Omental fat pad (tissue), 4 donors: Measurements from ENCODE around the gene INPP5A. TPM values are rescaled to one million over a fixed set of nuclear protein-coding genes. Genes with fewer than 3 reads are reported as not detected.
"Not testable (repeated sequence)": the region's sequence is repeated elsewhere in the genome, so short reads cannot be mapped to it uniquely, and the experiment has no call there.

ENCODE experiments used
- ATAC-seq: fragments of 150-250 bp; one replicate; pipeline ENCODE4 v1.9.1; 2016; ENCODE audit warnings: mild to moderate bottlenecking, moderate library complexity; ENCODE audit not compliant: low FRiP score
- DNase-seq: peaks from one replicate; pipeline ENCODE4 v3.0.0-alpha.2; 2019; ENCODE audit warnings: low spot score
- total RNA-seq, 4 donors: library from RNA; depleted of rRNA; stranded (reverse); fragments of >200 nt; gene quantifications; one replicate each; pipeline ENCODE4 v1.1.0, GENCODE V29; 2016
- TF ChIP-seq, protein P1 (sequence below), 3 donors: fragments of 450-650 bp; IDR thresholded peaks; one replicate each; pipeline ENCODE4 v1.5.1; 2016 to 2017; ENCODE audit warnings: antibody characterized with exemption in 3 of 3, mild to moderate bottlenecking in 3 of 3, moderate library complexity in 2 of 3

Gene INPP5A
- total RNA-seq, 4 donors from 2014 or later = 34.1 to 49.3 (median 43.3) TPM

DNA sequence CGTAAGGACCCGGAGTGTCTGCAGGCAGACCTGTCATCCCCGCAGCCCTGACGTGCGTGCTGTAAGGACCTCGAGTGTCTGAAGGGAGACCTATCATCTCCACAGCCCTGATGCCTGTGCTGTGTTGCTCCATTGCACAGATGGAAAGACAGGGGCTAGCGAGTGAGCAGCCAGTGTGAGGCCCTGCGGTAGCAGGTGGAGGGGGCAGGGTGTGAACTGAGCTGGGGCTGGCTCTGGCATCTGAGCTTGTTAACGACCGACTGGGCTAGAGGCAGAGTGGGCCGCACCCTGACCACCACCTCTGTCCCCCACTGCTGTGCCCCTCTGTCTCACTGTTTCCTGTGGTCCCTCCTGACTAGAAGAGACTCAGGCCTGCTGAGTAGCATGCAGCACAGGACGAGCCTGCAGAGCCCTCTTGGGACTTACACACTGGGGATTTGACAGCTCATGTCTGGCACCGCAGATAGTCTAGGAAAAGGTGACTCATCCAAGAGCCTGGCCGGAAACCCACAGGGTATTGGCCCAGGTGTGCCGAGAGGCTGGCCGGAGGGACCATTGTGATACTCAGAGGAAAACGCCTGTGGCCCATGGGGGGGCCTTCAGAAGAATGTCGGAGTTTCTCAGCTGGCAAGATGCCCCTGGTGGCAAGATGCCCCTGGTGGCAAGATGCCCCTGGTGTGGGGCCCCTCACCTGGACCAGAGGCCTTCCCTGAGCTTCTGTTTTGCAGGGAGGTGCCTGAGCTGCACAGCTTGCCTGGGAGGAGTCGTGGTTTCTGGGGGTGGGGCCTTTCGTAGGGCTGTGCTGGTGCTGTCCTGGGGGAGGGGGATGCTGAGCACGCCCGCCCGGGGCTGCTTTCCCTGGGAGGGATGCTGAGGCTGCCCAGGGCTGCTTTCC is 34.3 kb downstream of the INPP5A start:
- ATAC-seq = peak; percentile 79
- DNase-seq = no peak
- TF ChIP-seq, protein P1, sequence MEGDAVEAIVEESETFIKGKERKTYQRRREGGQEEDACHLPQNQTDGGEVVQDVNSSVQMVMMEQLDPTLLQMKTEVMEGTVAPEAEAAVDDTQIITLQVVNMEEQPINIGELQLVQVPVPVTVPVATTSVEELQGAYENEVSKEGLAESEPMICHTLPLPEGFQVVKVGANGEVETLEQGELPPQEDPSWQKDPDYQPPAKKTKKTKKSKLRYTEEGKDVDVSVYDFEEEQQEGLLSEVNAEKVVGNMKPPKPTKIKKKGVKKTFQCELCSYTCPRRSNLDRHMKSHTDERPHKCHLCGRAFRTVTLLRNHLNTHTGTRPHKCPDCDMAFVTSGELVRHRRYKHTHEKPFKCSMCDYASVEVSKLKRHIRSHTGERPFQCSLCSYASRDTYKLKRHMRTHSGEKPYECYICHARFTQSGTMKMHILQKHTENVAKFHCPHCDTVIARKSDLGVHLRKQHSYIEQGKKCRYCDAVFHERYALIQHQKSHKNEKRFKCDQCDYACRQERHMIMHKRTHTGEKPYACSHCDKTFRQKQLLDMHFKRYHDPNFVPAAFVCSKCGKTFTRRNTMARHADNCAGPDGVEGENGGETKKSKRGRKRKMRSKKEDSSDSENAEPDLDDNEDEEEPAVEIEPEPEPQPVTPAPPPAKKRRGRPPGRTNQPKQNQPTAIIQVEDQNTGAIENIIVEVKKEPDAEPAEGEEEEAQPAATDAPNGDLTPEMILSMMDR (IDR thresholded peaks at IDR 0.05) = no peak

DNA sequence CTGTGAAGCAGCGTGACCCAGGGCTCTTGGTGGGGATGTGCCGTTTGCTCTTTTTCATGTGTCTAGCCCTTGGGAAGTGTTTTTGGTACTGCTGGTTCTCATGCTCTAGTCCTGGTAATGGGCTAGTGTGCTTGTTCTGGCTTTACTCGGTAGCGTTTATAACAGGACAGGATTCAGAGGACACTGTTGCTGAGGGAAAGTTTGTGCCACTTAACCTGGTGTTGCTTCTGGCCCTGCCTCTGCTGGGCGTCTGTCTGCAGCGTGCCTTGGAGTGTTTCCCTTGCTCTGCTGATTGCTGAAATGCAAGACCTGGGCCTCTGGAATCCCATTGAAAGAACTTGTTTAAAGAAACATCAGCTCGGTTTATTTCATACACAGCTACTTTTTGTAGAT is 35.0 kb downstream of the INPP5A start:
- DNase-seq (no peak), ATAC-seq (no peak)
- TF ChIP-seq, protein P1 (IDR thresholded peaks at IDR 0.05) = no peak

DNA sequence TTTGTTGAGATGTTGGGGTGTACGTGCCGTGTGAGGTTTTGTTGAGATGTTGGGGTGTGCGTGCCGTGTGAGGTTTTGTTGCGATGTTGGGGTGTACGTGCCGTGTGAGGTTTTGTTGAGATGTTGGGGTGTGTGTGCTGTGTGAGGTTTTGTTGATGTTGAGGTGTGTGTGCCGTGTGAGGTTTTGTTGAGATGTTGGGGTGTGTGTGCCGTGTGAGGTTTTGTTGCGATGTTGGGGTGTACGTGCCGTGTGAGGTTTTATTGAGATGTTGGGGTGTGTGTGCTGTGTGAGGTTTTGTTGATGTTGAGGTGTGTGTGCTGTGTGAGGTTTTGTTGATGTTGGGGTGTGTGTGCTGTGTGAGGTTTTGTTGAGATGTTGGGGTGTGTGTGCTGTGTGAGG is 35.4 kb downstream of the INPP5A start:
- not testable (repeated sequence) for ATAC-seq, DNase-seq

DNA sequence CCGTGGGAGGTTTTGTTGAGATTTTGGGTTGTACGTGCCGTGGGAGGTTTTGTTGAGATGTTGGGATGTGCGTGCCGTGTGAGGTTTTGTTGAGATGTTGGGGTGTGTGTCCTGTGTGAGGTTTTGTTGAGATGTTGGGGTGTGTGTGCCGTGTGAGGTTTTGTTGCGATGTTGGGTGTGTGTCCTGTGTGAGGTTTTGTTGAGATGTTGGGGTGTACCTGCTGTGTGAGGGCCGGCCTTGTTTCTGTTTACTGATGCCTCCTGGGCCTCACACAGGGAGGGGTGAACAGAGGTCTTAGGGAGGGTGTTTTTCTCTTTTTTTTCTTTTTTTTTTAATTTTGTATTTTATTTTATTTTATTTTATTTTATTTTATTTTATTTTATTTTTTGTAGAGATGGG is 36.7 kb downstream of the INPP5A start:
- TF ChIP-seq, protein P1 (IDR thresholded peaks at IDR 0.05) = no peak
- ATAC-seq = no peak
- DNase-seq = no peak

DNA sequence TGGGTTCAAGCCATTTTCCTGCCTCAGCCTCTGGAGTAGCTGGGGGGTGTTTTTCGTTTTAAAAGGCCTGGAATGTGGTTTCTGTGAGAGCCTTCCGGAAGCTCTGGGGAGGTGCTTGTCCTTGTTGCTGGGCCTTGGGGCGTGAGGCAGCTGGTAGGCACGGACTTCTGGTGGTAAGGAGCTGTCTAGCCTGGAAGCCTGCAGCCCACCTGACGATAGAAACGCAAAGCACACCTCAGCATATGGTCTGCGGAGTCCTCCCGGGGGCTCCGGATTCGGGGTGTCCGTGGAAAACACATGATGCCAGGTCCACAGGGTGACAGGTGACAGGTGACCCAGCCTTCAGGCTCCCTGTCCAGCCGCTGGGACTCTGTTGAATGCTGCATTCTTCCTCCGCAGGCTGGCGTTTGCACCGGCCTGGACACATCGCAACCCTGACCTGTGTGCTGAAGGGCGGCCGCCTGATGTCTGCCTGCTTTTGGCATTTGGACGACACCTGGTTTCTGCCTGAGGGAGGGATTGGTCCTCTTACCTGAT is 37.3 kb downstream of the INPP5A start:
- DNase-seq = no peak
- ATAC-seq = no peak
- TF ChIP-seq, protein P1 (IDR thresholded peaks at IDR 0.05) = no peak

DNA sequence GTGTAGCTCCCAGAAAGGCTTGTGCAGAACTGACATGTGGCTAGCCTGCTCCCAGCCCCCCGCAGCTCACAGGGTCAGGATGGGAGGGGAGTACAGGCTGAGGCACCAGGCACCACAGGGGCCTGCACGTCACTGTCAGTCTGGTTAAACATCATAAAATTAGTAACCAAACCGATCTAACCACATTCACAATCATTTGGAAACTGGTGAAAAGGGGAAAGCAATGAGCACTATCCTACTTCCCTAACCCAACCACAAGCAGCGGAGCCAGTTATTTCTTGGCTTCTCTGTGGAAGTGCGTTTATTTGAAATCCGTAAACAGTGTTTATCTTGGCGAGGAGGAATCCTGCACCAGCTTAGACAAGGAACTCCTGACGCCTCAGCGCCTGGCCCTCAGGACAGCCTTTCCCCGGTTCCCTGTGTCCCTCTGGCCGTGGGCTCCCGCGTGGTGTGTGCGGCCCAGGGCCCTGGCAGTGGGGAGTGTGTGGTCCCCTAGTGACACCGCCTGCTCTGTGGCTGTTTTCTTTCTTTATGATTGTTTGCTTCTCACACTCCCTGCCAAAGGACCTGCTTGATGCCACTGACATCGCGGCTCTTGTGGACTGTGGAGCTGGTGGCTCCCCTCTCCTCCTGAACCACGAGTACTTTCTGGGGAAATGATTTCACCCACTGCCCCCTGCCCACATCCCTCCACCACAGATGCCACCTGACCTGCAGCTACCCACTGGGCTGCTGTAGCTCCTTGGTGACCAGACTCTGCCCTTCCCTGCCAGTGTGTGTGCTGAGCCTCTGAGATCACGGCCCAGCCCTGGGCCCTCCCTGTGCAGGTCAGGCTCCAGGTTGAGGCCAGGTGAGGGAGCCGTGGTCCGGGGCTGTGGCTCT is 38.0 kb downstream of the INPP5A start:
- DNase-seq = no peak
- TF ChIP-seq, protein P1 (IDR thresholded peaks at IDR 0.05) = no peak
- ATAC-seq = no peak

DNA sequence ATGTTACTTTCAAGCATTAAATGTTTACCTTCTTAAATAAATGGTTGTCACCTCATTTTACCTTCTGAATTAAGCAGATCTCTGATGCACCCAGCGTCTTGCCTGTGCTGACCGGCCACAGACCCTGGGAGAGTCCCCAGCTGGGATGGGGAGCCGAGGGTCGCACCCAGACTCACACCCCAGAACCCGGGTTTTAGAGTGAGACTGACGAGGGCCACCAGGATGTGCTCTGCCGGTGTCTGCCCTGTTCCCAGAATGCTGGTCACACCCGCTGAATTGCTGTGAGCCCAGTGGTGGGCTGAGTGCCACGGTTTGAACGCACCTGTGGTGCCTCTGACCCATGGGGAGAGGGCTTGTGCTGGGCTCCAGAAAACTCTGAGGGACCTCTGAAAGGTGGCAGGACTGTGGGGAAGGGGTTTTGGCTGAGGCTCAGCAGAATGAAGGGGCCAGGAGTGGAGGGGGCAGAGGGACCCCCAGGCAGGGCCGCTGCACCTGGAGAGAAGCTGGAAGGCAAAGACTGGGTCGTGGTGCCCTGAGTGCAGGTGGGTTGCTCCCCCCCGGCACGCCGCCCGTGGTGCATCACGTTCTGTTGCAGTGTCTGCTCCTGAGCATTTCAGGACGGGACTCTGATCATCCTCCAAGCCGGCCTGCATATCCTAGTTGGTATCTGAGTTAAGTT is 39.2 kb downstream of the INPP5A start:
- DNase-seq (no peak), ATAC-seq (no peak)
- TF ChIP-seq, protein P1 (IDR thresholded peaks at IDR 0.05) = no peak
